NCI-H1694 (cell line): ENCODE data around the gene OR2B3.
"Not testable (repeated sequence)": the region's sequence is repeated elsewhere in the genome, so short reads cannot be mapped to it uniquely, and the experiment has no call there.

Experiments used
- DNase-seq: peaks from one replicate; lab custom pipeline; 2025; lab: John Stamatoyannopoulos, UW

Gene OR2B3, protein sequence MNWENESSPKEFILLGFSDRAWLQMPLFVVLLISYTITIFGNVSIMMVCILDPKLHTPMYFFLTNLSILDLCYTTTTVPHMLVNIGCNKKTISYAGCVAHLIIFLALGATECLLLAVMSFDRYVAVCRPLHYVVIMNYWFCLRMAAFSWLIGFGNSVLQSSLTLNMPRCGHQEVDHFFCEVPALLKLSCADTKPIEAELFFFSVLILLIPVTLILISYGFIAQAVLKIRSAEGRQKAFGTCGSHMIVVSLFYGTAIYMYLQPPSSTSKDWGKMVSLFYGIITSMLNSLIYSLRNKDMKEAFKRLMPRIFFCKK

DNA sequence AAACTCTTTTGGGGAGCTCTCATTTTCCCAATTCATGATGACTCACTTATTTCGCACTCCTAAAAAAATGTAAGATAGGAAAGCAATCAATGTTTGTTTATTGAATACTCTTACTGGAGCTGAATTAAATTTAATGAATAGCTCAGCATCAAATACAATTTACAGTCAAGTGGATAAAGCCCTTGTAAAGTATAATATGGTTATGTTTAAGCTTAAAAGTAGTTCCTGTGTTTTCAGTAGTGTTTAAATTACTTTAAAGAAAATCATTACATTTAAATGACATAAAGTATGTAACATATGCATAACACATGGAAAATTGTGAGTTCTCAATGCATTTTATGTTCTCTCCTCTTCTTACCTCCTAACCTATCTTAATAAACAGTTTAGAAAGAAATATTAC, at the start of gene OR2B3:
TSS of gene OR2B3 (minus strand) at position 101 of the 400 bp plus-strand sequence. CDS start at position 36, 65 bp downstream.
- DNase-seq = no peak

DNA sequence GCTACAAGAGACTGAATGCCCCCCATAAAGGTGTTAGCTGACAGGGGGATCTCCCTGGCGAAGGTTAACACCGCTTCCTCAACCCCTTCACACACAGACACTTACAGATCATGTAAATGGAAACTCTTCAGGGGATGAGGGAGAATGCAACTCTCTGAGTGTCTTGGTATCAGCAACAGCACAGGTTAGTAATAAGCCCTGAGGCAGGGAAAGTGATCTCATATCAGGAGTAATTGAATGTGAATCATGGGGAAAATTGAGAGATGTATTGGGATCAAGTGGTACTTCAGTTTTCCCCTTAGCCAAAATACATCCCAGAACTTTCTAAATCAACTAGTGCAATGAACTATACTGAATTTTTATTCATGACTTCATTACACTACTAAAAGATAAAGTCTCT, 44.6 kb upstream of the OR2B3 start:
- no peak for DNase-seq

DNA sequence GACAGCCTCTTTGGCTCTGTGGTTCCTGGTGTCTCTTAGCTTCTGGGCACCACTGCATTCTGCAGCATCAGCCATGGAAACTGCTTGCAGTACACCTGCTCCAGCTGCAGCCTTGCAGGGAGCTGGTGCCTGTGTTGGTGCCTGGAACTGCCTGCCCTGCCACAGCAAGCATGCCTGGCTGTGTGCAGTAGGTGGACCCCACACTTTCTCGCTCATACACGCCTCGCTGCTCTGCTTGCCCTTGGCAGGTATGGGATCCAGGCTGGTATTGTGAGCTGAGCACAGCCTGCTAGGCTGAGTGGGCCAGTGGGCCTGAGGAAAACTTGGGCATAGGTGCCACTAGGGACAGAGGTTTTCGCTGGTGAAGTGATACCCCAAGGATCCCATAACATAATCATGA, 43.5 kb upstream of the OR2B3 start:
- no peak for DNase-seq

DNA sequence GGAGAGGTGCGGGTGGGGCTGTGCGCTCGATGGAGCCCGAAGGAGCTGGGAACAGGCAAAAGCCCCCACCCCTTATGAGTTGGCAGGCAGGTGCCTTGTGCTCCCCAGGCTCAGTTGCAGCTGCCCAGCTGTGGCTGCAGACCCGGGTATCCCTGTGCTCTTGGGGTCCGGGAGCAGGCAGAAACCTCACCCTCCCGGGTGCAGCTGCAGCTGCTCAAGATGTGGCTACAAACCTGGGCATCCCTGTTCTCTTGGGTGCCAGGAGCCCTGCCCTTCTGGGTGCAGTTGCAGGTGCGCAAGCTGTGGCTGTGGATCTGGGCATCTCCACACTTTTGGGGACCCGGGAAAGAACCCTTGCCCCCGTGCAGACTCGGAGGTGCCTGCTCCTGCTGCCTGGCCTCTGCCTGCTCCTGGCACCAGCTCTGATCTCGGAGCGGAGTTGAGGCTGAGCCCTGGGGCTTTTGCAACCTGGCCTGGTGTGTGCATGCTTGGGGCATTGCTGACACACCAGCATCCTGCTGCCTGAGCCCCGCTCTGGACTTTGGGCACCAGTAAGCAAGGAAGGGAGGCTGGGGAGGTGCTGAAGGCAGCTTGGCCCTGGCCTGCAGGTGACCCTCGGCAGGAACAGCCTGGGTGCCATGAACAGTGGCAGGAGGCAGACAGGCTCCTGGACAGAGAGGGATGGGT, 42.4 kb upstream of the OR2B3 start:
- no peak for DNase-seq

DNA sequence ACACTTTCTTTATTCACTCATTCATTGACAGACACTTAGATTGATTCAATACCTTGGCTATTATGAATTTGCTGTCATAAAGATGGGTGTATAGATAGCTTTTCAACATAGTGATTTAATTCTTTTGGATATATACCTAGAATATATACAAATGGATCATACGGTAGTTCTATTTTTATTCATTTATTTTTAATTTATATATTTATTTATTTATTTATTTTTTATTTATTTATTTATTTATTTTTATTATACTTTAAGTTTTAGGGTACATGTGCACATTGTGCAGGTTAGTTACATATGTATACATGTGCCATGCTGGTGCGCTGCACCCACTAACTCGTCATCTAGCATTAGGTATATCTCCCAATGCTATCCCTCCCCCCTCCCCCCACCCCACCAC, 27.9 kb upstream of the OR2B3 start:
- not testable (repeated sequence) for DNase-seq

DNA sequence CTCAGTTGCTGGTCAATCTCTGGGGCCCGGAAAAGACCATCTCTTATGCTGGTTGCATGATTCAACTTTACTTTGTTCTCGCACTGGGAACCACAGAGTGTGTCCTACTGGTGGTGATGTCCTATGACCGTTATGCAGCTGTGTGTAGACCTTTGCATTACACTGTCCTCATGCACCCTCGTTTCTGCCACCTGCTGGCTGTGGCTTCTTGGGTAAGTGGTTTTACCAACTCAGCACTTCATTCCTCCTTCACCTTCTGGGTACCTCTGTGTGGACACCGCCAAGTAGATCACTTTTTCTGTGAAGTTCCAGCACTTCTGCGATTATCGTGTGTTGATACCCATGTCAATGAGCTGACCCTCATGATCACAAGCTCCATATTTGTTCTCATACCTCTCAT, 25.0 kb upstream of the OR2B3 start:
- DNase-seq = no peak

DNA sequence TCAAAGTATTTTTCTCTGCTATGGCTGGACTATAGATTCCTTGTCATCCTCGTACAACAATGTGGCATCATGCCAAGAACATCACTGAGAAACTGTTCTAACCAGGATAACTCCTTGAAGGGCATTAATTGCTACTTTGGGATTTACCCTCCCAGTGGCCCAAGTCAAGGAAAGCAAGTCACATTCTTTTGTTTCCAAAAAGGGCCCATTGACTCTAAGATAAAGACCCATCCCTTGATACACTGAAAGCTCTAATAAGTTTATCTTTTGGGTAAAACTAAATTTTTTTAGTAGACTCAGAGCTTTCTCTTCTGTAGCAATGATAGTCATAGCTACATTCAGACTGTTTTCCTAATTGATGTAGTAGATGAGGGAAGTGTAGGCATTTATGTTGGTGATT, 20.6 kb upstream of the OR2B3 start, which contains the start of gene OR2J3:
TSS of gene OR2J3 (plus strand) at position 301 of the 400 bp plus-strand sequence. CDS start 3,833 bp downstream, outside the sequence.
- no peak for DNase-seq

DNA sequence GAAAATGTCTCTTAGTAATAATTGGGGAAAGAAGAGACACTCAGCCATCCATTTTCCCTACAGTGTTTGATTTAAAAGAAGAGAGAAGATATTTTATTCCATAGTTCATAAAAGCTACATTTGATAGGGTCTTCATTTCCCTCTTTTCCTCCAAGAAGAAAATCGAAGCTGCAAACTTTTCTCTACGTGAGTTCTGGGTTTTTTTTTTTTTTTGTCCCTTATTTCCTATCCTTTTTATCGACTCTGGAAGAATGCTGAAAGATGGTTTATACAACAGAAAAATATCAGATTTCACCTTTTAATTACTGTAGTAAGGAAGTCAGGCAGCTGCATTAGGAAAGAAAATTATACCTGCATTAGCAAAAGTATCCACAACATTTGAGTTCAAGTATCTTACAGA, 12.1 kb upstream of the OR2B3 start, which contains the start of gene OR2J1:
TSS of gene OR2J1 (plus strand) at position 301 of the 400 bp plus-strand sequence. CDS start 1,453 bp downstream, outside the sequence.
- DNase-seq = no peak

DNA sequence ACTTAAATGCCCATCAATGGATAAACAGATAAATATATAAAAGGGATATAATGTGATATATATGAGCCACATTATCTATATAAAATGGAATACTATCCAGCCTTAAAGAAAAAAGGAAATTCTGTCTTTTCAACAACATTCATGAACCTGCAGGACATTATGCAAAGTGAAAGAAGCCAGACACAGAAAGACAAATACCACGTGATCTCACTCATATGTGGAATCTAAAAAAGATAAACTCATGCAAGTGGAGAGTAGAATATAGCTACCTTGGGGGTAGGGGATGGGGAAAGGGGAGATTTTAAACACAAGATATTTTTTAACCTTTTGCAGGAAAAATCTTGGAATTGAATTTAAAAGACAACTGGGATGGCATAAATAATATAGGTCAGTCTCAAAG, 10.7 kb upstream of the OR2B3 start:
- DNase-seq = no peak

DNA sequence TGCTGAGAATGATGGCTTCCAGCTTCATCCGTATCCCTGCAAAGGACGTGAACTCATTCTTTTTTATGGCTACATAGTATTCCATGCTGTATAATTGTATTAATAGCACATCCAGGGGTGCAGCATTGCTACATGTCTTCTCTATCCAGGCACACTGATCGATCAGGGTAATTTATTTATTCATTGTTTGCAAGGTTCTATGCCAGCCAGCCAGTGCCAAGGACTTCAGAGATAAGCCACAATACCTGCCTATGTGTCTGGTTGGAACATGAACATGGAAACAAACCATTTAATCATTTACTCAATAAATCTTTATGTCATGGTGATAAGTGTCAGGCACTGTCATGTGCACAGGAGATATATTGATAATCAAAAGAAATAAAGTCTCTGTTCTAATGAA, 5.8 kb upstream of the OR2B3 start:
- no peak for DNase-seq

DNA sequence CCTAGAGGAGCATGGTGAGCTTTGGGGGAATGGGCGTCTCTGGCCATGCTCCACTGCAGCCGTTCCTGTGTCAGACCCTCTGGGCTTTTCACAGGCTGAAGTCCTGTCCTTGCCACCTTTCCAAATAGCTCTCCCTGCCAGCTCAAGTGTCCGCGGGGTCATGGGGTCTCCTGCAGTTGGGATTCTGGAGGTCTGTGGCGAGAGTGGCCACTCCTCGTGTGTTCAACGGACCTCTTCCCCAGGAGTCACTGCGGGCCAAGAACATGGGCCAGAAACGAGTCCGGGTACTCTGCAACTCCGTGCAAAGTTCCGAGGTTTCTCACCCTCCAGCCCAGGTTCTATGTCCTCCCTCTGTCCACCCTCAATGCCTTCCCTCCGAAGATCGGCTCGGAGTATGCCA, 4.7 kb downstream of the OR2B3 start:
- no peak for DNase-seq

DNA sequence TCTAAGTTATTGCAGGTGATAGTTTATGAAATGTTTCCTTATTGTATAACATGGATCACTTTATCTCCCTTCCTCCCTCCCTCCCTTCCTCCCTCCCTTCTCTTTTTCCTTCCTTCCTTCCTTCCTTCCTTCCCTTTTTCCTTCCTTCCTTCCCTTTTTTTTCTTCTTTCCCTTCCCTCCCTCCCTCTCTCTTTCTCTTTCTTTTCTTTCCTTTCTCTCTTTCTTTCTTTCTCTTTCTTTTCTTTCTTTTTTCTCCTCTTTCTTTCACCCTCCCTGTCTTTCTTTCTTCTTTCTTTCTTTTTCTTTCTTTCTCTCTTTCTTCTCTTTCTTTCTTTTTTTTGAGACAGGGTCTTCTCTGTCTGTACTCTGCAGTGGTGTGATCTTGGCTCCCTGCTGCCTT, 5.8 kb downstream of the OR2B3 start:
- no peak for DNase-seq

DNA sequence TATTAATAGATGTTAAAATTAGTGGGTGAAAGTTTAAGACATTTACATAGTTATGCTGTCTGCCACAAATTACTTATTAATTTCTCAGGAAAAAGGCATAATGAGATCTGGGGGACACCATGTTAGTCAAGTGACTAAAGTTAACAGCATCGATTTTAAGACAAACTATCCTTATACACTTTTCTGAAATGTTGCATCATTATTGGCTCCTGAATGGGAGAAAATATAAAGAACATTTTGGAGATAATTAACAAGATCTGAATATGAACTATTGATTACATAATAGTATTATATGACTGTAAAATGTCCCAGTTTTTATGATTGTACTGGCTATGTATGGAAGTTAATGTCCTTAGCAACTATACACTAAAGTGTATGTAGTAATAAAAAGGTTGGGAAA, 7.9 kb downstream of the OR2B3 start:
- DNase-seq = no peak

DNA sequence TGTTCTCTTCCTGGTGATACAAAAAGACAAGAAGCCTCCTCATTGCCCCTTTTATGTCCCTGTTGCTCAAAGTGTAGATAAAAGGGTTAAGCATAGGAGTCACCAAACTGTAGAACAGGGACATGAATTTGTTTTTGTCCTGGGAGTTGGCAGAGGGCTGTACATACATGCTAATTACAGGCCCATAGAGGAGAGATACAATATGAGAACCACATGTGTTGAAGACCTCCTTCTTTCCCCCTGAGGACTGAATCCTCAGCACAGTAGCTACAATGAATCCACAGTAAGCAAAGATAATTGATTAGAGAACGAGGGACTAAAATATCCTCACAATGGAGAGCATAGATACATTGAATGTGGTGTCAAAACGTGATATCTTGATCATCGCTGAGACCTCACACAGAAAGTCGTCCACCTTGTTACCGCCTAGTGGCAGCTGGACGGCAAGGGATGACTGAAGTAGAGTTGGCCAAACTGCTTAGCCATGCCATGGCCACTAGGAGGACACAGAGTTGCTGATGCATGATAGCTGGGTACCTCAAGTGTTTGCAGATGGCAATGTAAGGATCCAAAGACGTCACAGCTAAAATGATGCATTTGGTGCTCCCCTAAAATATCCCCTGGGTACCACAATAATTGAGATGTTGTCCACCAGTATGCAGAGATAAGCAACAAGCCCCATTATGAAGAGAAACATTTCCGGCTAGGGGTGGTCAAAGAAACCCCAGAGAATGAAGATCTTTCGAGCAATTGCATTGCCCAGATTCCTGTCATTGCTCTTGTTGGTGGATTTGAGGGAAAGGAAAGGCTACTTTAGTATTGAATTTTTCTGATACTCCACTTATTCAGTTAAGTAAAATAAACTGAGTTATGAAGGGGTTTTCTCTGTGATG, 15.0 kb downstream of the OR2B3 start:
- no peak for DNase-seq

DNA sequence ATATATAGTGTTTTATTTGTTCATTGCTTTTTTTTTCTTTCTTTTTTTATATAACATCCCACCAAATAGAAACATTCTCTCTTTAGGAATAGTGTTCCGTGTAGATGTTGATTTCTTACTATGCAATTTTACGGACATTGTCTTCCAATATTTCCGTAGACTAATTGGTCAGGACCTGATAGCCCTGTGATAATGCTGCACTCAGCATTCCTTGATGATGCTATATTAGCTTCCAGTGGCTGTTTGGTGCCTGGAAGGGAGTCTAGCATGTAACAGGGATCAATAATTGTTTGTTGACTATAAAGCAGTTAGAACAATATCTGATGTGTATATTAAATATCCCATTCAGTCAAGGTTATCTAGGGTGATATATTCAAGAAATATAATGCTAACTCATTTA, 35.4 kb downstream of the OR2B3 start:
- DNase-seq = no peak

DNA sequence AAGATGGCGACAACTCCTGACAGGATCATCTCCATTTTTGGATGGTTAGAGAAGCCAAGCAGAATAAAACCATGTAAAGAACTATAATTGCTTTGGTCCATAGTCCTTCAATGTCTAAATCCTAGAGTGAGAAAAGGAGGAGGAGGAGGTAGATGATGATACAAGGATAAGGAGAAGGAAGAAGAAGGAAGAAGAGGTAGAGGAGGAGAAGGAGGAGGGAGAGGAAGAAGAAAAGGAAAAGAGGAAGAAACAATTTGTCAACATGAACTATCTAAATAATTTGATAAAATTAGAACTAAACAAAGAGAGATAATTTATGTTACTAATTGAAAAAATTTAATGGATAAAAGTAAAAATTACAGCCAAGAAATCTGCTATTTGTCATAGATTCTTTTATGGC, 42.0 kb downstream of the OR2B3 start, which contains the start of gene OR2W1:
TSS of gene OR2W1 (minus strand) at position 101 of the 400 bp plus-strand sequence. CDS start at position 101, 0 bp downstream.
- no peak for DNase-seq
